Endothelial cell (in vitro differentiated cells): ENCODE results near the gene GRM8. TPM values are rescaled to one million over a fixed set of nuclear protein-coding genes. Genes with fewer than 3 reads are reported as not detected.

ENCODE experiments used
- DNase-seq: peaks from one replicate; pipeline ENCODE4 v3.0.0; 2021; ENCODE audit warnings: low spot score
- H3K27ac Mint-ChIP-seq: one replicate; pipeline ENCODE4 v1.8.0; 2021; ENCODE audit warnings: mixed read lengths, inconsistent platforms; ENCODE audit not compliant: unreplicated experiment
- H3K27me3 Mint-ChIP-seq: one replicate; pipeline ENCODE4 v1.8.0; 2021; ENCODE audit warnings: mild to moderate bottlenecking, moderate library complexity, mixed read lengths, inconsistent platforms; ENCODE audit not compliant: unreplicated experiment
- H3K36me3 Mint-ChIP-seq: one replicate; pipeline ENCODE4 v1.8.0; 2021; ENCODE audit warnings: mild to moderate bottlenecking, low read depth, mixed read lengths, inconsistent platforms; ENCODE audit not compliant: unreplicated experiment
- H3K4me1 Mint-ChIP-seq: one replicate; pipeline ENCODE4 v1.8.0; 2021; ENCODE audit warnings: mild to moderate bottlenecking, mixed read lengths, inconsistent platforms; ENCODE audit not compliant: unreplicated experiment
- H3K4me3 Mint-ChIP-seq: one replicate; pipeline ENCODE4 v1.8.0; 2021; ENCODE audit warnings: mild to moderate bottlenecking, mixed read lengths, inconsistent platforms; ENCODE audit not compliant: unreplicated experiment
- H3K9me3 Mint-ChIP-seq: one replicate; pipeline ENCODE4 v1.8.0; 2021; ENCODE audit warnings: mixed read lengths, inconsistent platforms; ENCODE audit not compliant: unreplicated experiment
- CTCF ChIP-seq: fragments of 200-600 bp; sonication (generic); IDR thresholded peaks from one replicate; pipeline ENCODE4 v1.5.0; 2021; ENCODE audit warnings: antibody characterized with exemption; ENCODE audit not compliant: unreplicated experiment
- total RNA-seq: library from RNA; stranded (reverse); fragmentation: NEBNext Ultra II Directional; extraction: Animal tissue kit (Norgen Biotek cat#: 25700); gene quantifications from one replicate; pipeline ENCODE4 v1.2.1, GENCODE V29; 2021; ENCODE audit not compliant: unreplicated experiment

Gene GRM8
- total RNA-seq, 1 donor from 2014 or later: 1.5 TPM

DNA sequence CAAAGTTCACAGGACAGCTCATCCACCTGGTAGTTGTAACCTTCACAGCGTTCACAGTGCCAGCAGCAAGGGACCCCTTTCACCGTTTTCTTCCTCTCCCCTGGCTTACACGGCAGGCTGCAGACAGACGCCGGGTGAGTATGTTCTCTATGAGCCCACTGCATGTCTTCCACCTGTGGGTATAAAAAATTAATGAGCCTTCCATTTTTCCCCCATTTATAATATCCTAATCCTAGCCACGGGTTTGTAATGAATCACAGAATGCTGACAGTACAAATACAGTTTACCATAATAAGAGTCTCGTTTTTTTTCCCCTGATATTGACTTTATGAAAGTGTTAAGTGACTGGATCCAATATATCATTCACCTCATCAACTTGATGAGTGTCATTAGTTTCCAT, 719.0 kb downstream of the GRM8 start:
- H3K27me3 Mint-ChIP-seq: peaks cover 3% of the 10 kb centered on the region
- H3K9me3 Mint-ChIP-seq: no peaks in the 10 kb centered on the region
- H3K36me3 Mint-ChIP-seq: no peaks in the 10 kb centered on the region
- H3K4me1 Mint-ChIP-seq: no peaks in the 10 kb centered on the region
- no peak for DNase-seq
- no peak overlapping the region for H3K4me3 Mint-ChIP-seq
- no peak overlapping the region for H3K27ac Mint-ChIP-seq
- TF ChIP-seq CTCF: no peak

DNA sequence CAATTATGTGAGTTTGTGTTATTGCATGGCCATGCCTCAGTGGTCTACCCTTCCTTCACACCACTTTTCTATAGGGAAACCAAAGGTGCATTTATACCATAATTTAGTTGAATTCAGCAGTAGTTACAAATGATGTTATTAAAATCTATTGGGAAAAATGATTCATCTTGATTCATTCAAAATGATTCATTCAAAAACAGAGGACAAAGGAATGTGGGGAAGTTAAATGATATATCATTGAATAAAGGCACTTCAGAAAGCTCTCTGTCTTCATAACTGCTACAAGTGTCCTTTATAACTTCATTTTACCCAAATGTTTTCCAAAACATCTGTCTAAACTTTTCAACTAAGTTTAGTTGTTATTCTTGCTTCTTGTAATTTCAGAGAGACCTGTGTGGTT, 722.9 kb downstream of the GRM8 start:
- Mint-ChIP-seq H3K4me1 (peaks cover 5% of the 10 kb centered on the region), H3K27me3 (peaks cover 3% of the 10 kb centered on the region), H3K27ac (no peak overlapping the region), H3K9me3 (no peaks in the 10 kb centered on the region), H3K36me3 (no peaks in the 10 kb centered on the region), H3K4me3 (no peak overlapping the region)
- DNase-seq: no peak
- no peak for TF ChIP-seq CTCF

DNA sequence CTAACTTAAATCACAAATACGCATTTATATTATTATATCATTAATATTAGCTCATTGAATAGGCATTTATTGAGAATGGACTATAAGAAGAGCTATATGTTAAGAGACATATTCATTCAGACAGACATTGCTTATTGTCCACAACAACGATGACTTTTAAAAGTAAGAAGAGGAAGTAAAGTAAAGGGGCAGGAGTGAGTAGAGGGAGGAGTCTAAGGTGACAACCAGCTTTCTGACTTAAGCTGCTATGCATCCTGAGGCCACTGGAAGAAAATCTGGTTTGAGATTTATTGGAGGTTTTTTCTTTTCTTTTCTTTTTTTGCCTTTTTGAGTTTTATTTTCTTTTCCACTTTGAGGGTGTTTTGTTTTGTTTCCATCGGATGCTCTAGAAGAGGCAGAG, 723.5 kb downstream of the GRM8 start:
- Mint-ChIP-seq H3K4me3 (no peak overlapping the region), H3K27me3 (peaks cover 3% of the 10 kb centered on the region), H3K9me3 (no peaks in the 10 kb centered on the region), H3K4me1 (peaks cover 5% of the 10 kb centered on the region), H3K36me3 (no peaks in the 10 kb centered on the region), H3K27ac (no peak overlapping the region)
- TF ChIP-seq CTCF: no peak
- no peak for DNase-seq

- Mint-ChIP-seq H3K36me3 (no peaks in the 10 kb centered on the region), H3K9me3 (no peaks in the 10 kb centered on the region), H3K4me1 (peaks cover 5% of the 10 kb centered on the region), H3K27me3 (no peaks in the 10 kb centered on the region), H3K27ac (no peak overlapping the region), H3K4me3 (no peak overlapping the region)
- no peak for TF ChIP-seq CTCF
- no peak for DNase-seq
Measured at GRCh38 chr7:126525906-126526305, 726.8 kb downstream of the GRM8 start.

GRCh38 chr7:126524967-126525366, 727.8 kb downstream of the GRM8 start:
- Mint-ChIP-seq H3K4me1 (peaks cover 5% of the 10 kb centered on the region), H3K36me3 (no peaks in the 10 kb centered on the region), H3K9me3 (no peaks in the 10 kb centered on the region), H3K27me3 (no peaks in the 10 kb centered on the region), H3K27ac (no peak overlapping the region), H3K4me3 (no peak overlapping the region)
- no peak for DNase-seq
- TF ChIP-seq CTCF: no peak
